ENCODE measurements around the gene LRRC28.

GRCh38 chr15:99295840-99296239, 44.6 kb downstream of the LRRC28 start:
- no peak for TF ChIP-seq CTCF (IDR thresholded peaks at IDR 0.05; ENCODE audit: low read depth, low read length)
- no peak for TF ChIP-seq EZH2phosphoT487 (IDR thresholded peaks at IDR 0.05; ENCODE audit: low read depth)

Measured in OCI-LY3 (cell line).